NCI-H2227 (cell line): ENCODE results near the gene PTPN23.

Source experiments
- DNase-seq: peaks from one replicate; lab custom pipeline; 2025; ENCODE audit not compliant: unreplicated experiment; lab: John Stamatoyannopoulos, UW

The PTPN23 gene

GRCh38 chr3:47419083-47420043, 38.5 kb downstream of the PTPN23 start:
- DNase-seq, result no peak

- DNase-seq, result no peak
These were observed 39.2 kb downstream of the PTPN23 start for GRCh38 chr3:47420044-47420430.

GRCh38 chr3:47420511-47421484, 40.0 kb downstream of the PTPN23 start:
- DNase-seq, result peak; percentile 83

- no peak for DNase-seq
These were observed 41.2 kb downstream of the PTPN23 start for GRCh38 chr3:47421741-47422649.

- DNase-seq, result no peak
These were observed 41.9 kb downstream of the PTPN23 start for GRCh38 chr3:47422743-47423142.

GRCh38 chr3:47423548-47424145, 42.8 kb downstream of the PTPN23 start:
- DNase-seq, result no peak

- DNase-seq, result no peak
These were observed 43.9 kb downstream of the PTPN23 start for GRCh38 chr3:47424434-47425382.

GRCh38 chr3:47425383-47425778, 44.6 kb downstream of the PTPN23 start:
- no peak for DNase-seq

GRCh38 chr3:47425959-47426358, 45.1 kb downstream of the PTPN23 start:
- no peak for DNase-seq

- no peak for DNase-seq
These were observed 47.0 kb downstream of the PTPN23 start for GRCh38 chr3:47427866-47428265.

GRCh38 chr3:47428662-47429061, 47.8 kb downstream of the PTPN23 start:
- no peak for DNase-seq

- DNase-seq, result no peak
These were observed 48.9 kb downstream of the PTPN23 start for GRCh38 chr3:47429476-47430270.

GRCh38 chr3:47430606-47431005, 49.8 kb downstream of the PTPN23 start:
- no peak for DNase-seq

GRCh38 chr3:47431225-47431624, 50.4 kb downstream of the PTPN23 start:
- DNase-seq, result no peak

- no peak for DNase-seq
These were observed 51.9 kb downstream of the PTPN23 start for GRCh38 chr3:47432673-47433072.

GRCh38 chr3:47433796-47434195, 53.0 kb downstream of the PTPN23 start:
- no peak for DNase-seq

- no peak for DNase-seq
These were observed 54.0 kb downstream of the PTPN23 start for GRCh38 chr3:47434849-47435248.

GRCh38 chr3:47436180-47436579, 55.4 kb downstream of the PTPN23 start:
- DNase-seq, result no peak
